CD14-positive monocyte (primary cell): ENCODE data around the gene NXT1. TPM values are rescaled to one million over a fixed set of nuclear protein-coding genes. Genes with fewer than 3 reads are reported as not detected.
A peak's percentile ranks its signal among the peaks of the same experiment; 100 is the strongest.

Experiments
- DNase-seq, 3 donors: peaks; one replicate each; pipeline ENCODE4 v3.0.0-alpha.2; 2011 to 2022
- H2AFZ ChIP-seq: 2 replicates; pipeline ENCODE4 v1.6.0; 2012; ENCODE audit warnings: mild to moderate bottlenecking, low read depth, low read length, inconsistent platforms; ENCODE audit not compliant: insufficient read depth, poor library complexity, severe bottlenecking
- H3K27ac ChIP-seq, 2 donors: 1 replicate in 1 of 2; 2 replicates in 1 of 2; pipeline ENCODE4 v1.5.1; 2012 to 2013; ENCODE audit warnings: low read length in 2 of 2, control low read depth in 1 of 2, inconsistent platforms in 1 of 2, low read depth in 1 of 2, mild to moderate bottlenecking in 1 of 2
- H3K27me3 ChIP-seq, 2 donors: one replicate each; pipeline versions ENCODE4 v1.6.0 to v1.6.1; 2011 to 2013; ENCODE audit warnings: low read length in 2 of 2; ENCODE audit not compliant: control insufficient read depth in 2 of 2, insufficient read depth in 2 of 2
- H3K36me3 ChIP-seq, 2 donors: replicated peaks in 1 of 2; 1 replicate in 1 of 2; 2 replicates in 1 of 2; pipeline versions ENCODE4 v1.5.1 to v1.6.1; 2012 to 2013; ENCODE audit warnings: low read length in 2 of 2, control low read depth in 1 of 2, inconsistent platforms in 1 of 2, mild to moderate bottlenecking in 1 of 2; ENCODE audit not compliant: insufficient read depth in 2 of 2, control insufficient read depth in 1 of 2
- H3K4me1 ChIP-seq, 2 donors: 1 replicate in 1 of 2; 2 replicates in 1 of 2; pipeline versions ENCODE4 v1.5.1 to v1.6.1; 2012 to 2013; ENCODE audit warnings: low read length in 2 of 2, control low read depth in 1 of 2, inconsistent platforms in 1 of 2, mild to moderate bottlenecking in 1 of 2, moderate library complexity in 1 of 2; ENCODE audit not compliant: insufficient read depth in 2 of 2, control insufficient read depth in 1 of 2
- H3K4me2 ChIP-seq: replicated peaks from 2 replicates; pipeline ENCODE3; 2012; ENCODE audit warnings: low read length, moderate library complexity, mild to moderate bottlenecking; ENCODE audit not compliant: poor library complexity, severe bottlenecking; ENCODE audit errors: extremely low read depth
- H3K4me3 ChIP-seq, 3 experiments: fragments of 200-600 bp in 1 of 3; sonication (generic) in 1 of 3; replicated peaks in 1 of 3; 1 replicate in 2 of 3; 2 replicates in 1 of 3; pipeline ENCODE4 v1.5.1; 2011 to 2013; ENCODE audit warnings: low read length in 3 of 3, mild to moderate bottlenecking in 3 of 3, control low read depth in 2 of 3, low read depth in 2 of 3, inconsistent platforms in 1 of 3, moderate library complexity in 1 of 3
- H3K79me2 ChIP-seq: 2 replicates; pipeline ENCODE4 v1.6.0; 2012; ENCODE audit warnings: mild to moderate bottlenecking, control low read depth, inconsistent platforms, low read length, moderate library complexity; ENCODE audit not compliant: insufficient read depth
- H3K9ac ChIP-seq: 2 replicates; pipeline ENCODE4 v1.6.0; 2017; ENCODE audit warnings: low read length, mild to moderate bottlenecking; ENCODE audit not compliant: insufficient read depth, poor library complexity, severe bottlenecking
- H3K9me3 ChIP-seq, 2 donors: replicated peaks in 1 of 2; 1 replicate in 1 of 2; 2 replicates in 1 of 2; pipeline versions ENCODE4 v1.5.1 to v1.6.1; 2012 to 2013; ENCODE audit warnings: low read length in 2 of 2, control low read depth in 1 of 2; ENCODE audit not compliant: control insufficient read depth in 1 of 2, insufficient read depth in 1 of 2
- H4K20me1 ChIP-seq: 2 replicates; pipeline ENCODE4 v1.6.0; 2012; ENCODE audit warnings: mild to moderate bottlenecking, low read length, control low read depth, moderate library complexity; ENCODE audit not compliant: insufficient read depth
- H3K27ac Mint-ChIP-seq, 7 donors: one replicate each; pipeline ENCODE4 v1.8.0; 2020; ENCODE audit warnings: mild to moderate bottlenecking in 7 of 7, mixed read lengths in 7 of 7, moderate library complexity in 6 of 7, inconsistent platforms in 2 of 7
- H3K27me3 Mint-ChIP-seq, 3 donors: one replicate each; pipeline ENCODE4 v1.8.0; 2021 to 2022; ENCODE audit warnings: low read depth in 3 of 3, mild to moderate bottlenecking in 3 of 3, mixed read lengths in 3 of 3, moderate library complexity in 3 of 3, inconsistent platforms in 1 of 3
- H3K36me3 Mint-ChIP-seq, 2 donors: one replicate each; pipeline ENCODE4 v1.8.0; 2020; ENCODE audit warnings: mixed read lengths in 2 of 2, inconsistent platforms in 1 of 2, mild to moderate bottlenecking in 1 of 2
- H3K4me1 Mint-ChIP-seq: one replicate; pipeline ENCODE4 v1.8.0; 2020; ENCODE audit warnings: mild to moderate bottlenecking, mixed read lengths
- H3K4me3 Mint-ChIP-seq, 2 donors: one replicate each; pipeline ENCODE4 v1.8.0; 2020; ENCODE audit warnings: mild to moderate bottlenecking in 2 of 2, mixed read lengths in 2 of 2, moderate library complexity in 1 of 2
- H3K9me3 Mint-ChIP-seq, 7 donors: one replicate each; pipeline ENCODE4 v1.8.0; 2020 to 2022; ENCODE audit warnings: mixed read lengths in 7 of 7, mild to moderate bottlenecking in 6 of 7, moderate library complexity in 6 of 7, inconsistent platforms in 2 of 7
- CTCF ChIP-seq: fragments of 200-600 bp; IDR thresholded peaks from one replicate; pipeline ENCODE4 v1.8.0; 2022; ENCODE audit warnings: antibody characterized with exemption, mild to moderate bottlenecking
- WGBS: methylation state at CpG from one replicate; pipeline ENCODE4 v1.1.5; 2013; ENCODE audit warnings: missing lambda C conversion rate; ENCODE audit not compliant: insufficient coverage; 5-methylcytosine and 5-hydroxymethylcytosine counted together
- intact Hi-C, 2 donors: fragments of 100-400 bp; cut with micrococcal nuclease; formaldehyde crosslinking; loops; one replicate each; pipeline versions ENCODE4 v1.15.0 to v1.15.1; 2023
- polyA plus RNA-seq, 3 donors: library from polyadenylated mRNA; depleted of rRNA in 1 of 3; unstranded in 2 of 3; stranded (reverse) in 1 of 3; fragments of 300-500 nt in 2 of 3; fragments of >200 nt in 1 of 3; fragmentation: Illumina TruSeq in 2 of 3; gene quantifications; 1 replicate in 2 of 3; 2 replicates in 1 of 3; pipeline ENCODE4 v1.2.3, GENCODE V29; 2012 to 2021

NXT1 gene
- polyA plus RNA-seq, 3 donors = 37.8 to 140 (median 39.4) TPM

GRCh38 chr20:23362392-23363256 is 12.0 kb downstream of the NXT1 start:
- intact Hi-C loops = loop anchor here in 1 of 2 donors (5.0 to 10.0 kb wide), 2 partner anchors 60 to 208 kb away; partner anchors contain the start of gene NAPB
- H3K27me3 ChIP-seq = no peaks in the 10 kb centered on the region
- peaks cover 9 to 18% of the 10 kb centered on the region in 2 donors for H3K36me3 ChIP-seq
- H3K79me2 ChIP-seq = peaks cover 51% of the 10 kb centered on the region
- peak overlapping the region; percentile 92 to 94 for H3K27ac ChIP-seq
- DNase-seq = peak; percentile 79 to 83 (median 82)
- Mint-ChIP-seq H3K4me3 (peak overlapping the region; percentile 95), H3K9me3 (peaks cover 0 to 2% (median 0%) of the 10 kb centered on the region in 7 donors), H3K4me1 (peaks cover 57% of the 10 kb centered on the region), H3K27me3 (peaks cover 0 to 3% (median 3%) of the 10 kb centered on the region in 3 donors), H3K27ac (peak overlapping the region; percentile 98 to 99 (median 99)), H3K36me3 (peaks cover 17 to 23% of the 10 kb centered on the region in 2 donors)
- H3K4me2 ChIP-seq = peak overlapping the region; percentile 89
- H2AFZ ChIP-seq = no peak overlapping the region
- no peak for TF ChIP-seq CTCF
- H4K20me1 ChIP-seq = peaks cover 48% of the 10 kb centered on the region
- H3K9ac ChIP-seq = peak overlapping the region; percentile 96
- peaks cover 47 to 66% of the 10 kb centered on the region in 2 donors for H3K4me1 ChIP-seq
- WGBS = 7% methylated on average over 44 of the region's 50 CpGs
- H3K9me3 ChIP-seq = no peaks in the 10 kb centered on the region
- peak overlapping the region; percentile 53 to 84 (median 74) for H3K4me3 ChIP-seq

- DNase-seq = no peak
- no peak for TF ChIP-seq CTCF
- Mint-ChIP-seq H3K27ac (peak overlapping the region; percentile 98 to 99 (median 99)), H3K4me1 (peaks cover 60% of the 10 kb centered on the region), H3K27me3 (peaks cover 0 to 3% (median 3%) of the 10 kb centered on the region in 3 donors), H3K9me3 (peaks cover 0 to 2% (median 0%) of the 10 kb centered on the region in 7 donors), H3K36me3 (peaks cover 19 to 27% of the 10 kb centered on the region in 2 donors), H3K4me3 (peak overlapping the region; percentile 95)
- Histone ChIP-seq H3K9ac (peak overlapping the region; percentile 96), H3K4me3 (peak overlapping the region; percentile 53 to 84 (median 74)), H3K27ac (peak overlapping the region; percentile 92 to 94), H4K20me1 (peaks cover 55% of the 10 kb centered on the region), H3K4me1 (peaks cover 46 to 63% of the 10 kb centered on the region in 2 donors), H3K4me2 (peak overlapping the region; percentile 89), H2AFZ (no peak overlapping the region), H3K27me3 (no peaks in the 10 kb centered on the region), H3K36me3 (peaks cover 9 to 24% of the 10 kb centered on the region in 2 donors), H3K79me2 (peaks cover 57% of the 10 kb centered on the region), H3K9me3 (no peaks in the 10 kb centered on the region)
- intact Hi-C loops = loop anchor here in 1 of 2 donors (5.0 to 10.0 kb wide), 2 partner anchors 59 to 208 kb away; partner anchors contain the start of gene NAPB
- WGBS = 78% methylated on average over 4 of the region's 4 CpGs
Measured at GRCh38 chr20:23363257-23363649, 12.7 kb downstream of the NXT1 start.
